HG03135 (cell line): ENCODE data around the gene MARCHF3.
A peak's percentile ranks its signal among the peaks of the same experiment; 100 is the strongest.
"Not testable (repeated sequence)": the region's sequence is repeated elsewhere in the genome, so short reads cannot be mapped to it uniquely, and the experiment has no call there.

ENCODE experiments used
- ATAC-seq: cut with Tn5 transposase; IDR thresholded peaks from one replicate; pipeline ENCODE4 v1.9.1; 2021; ENCODE audit warnings: mild to moderate bottlenecking, moderate library complexity; ENCODE audit not compliant: unreplicated experiment

Gene MARCHF3

GRCh38 chr5:127051591-127051990 is 21.2 kb upstream of the MARCHF3 start:
- no peak for ATAC-seq

DNA sequence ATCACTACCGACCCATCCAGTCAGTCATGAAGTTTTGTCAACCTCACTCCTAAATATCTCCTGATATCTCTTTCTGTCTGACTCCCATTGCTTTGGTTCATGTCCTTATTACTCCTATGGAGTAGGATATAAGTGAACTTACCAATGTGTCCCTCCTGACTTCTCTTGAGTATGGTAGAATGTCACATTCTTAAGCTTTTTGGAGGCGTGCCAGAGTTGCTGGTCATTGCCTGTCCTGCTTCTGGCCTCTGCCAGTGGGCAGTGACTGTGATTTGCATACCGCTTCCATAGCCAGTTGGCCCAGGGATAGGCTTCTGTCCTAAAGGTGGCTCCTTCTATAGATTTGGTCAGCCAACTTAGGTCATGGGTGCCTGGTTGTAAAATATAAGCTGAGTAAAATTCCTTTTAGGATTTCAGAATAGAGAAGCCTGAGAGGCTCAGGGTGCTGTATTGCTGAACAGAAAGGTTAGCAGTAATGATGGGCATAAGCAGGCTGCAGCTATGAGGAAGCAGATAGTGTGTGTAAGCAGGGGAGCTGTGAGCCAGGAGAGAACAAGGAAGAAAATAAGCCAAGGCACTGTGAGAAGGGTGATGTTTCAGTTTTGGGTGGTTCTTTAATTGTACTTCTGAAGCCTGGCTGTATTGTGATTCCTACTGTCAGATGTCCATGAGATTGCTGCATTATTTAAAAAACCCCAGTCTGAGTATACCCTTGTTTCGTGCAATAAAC is 16.1 kb upstream of the MARCHF3 start:
- no peak for ATAC-seq

GRCh38 chr5:127042593-127042992 is 12.2 kb upstream of the MARCHF3 start:
- no peak for ATAC-seq

DNA sequence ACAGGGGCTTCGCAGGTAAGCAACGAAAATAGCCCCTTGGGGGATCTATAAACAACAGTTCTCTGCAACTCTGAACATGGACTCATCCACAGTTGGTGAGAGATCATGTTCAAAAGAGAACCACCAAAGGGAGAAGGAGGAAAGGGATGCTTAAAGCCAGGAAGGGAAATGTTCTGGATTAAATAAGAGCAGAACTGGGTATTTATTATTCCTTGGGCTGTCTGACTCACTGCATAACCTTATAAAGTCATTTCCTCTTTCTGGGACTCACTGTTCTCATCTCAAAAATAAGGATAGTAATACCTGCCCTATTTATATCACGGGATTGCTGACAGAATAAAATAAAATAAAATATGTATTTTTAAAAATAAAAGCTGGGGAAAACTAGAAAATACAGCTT is 11.2 kb upstream of the MARCHF3 start:
- ATAC-seq = no peak

DNA sequence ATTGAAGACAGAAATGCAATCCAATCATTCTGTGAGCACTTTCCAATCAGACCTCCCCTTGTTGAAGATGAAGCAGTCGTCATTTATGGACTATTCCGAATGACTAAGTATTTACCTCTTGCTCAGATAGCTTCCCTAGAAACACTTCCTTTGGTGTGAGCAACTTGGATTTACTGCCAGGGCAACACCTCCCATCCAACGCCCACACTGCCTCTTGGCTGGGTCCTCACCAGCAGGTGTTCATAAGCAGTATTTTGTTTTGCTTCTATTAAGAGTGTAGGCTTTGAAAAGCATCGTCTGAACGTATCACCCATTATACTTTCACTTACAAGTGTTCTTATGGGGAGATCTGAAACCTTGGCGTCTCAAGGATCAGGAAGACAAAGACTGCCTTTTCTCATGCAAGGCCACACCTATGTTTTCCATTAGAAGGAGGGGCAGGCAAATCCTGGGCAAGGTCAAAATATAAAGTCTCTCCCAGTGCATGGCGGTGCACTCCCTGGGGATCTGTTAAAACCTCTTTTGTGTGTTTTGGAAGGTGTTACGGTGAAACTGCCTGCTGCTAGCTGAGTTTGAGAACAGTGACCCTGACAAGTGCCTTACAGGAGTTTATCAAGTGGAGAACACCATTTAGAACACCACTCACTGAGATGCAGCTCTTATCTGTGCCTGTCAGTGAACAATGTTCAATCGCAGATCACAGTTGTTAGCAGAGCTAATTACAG is 10.6 kb upstream of the MARCHF3 start:
- no peak for ATAC-seq

DNA sequence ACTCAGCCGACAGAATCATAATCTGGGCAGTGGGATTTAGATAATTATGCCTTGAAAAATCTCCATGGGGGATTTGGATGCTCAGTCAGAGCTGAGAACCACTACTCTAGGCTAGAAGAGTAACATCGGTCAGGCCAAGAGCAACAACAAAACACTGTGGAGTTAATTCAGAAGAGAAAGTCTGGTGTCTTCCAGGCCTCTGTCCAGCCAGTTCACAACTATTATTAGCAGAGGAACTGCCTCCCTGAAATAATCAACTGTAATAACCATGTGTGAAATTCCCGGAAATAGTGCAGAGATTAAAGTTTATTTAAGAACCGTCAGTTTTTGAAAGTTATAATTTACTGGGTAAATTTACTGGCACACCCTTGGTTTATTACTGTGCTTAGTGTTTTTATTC is 8.2 kb upstream of the MARCHF3 start:
- ATAC-seq = no peak

DNA sequence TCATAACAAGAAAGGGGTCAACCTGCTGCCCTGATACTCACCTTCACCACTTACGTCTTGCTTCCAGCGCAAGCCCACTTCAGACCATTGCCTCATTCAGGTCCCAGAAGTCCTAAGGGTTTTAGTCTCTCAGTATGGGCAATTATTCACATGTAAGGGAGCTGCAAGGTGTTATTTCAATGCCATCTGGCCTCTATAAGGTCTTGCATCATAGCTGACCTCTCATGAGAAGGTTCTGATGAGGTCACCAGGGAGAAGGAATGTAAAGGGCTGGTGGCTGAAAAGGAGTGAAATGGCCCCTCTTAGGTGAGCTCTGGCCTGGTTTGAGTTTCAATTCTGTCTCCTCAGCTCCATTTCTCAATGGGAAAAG is 1.5 kb upstream of the MARCHF3 start:
- no peak for ATAC-seq

- ATAC-seq = peak; percentile 23
Observed at GRCh38 chr5:127031147-127031862, 947 bp upstream of the MARCHF3 start.

DNA sequence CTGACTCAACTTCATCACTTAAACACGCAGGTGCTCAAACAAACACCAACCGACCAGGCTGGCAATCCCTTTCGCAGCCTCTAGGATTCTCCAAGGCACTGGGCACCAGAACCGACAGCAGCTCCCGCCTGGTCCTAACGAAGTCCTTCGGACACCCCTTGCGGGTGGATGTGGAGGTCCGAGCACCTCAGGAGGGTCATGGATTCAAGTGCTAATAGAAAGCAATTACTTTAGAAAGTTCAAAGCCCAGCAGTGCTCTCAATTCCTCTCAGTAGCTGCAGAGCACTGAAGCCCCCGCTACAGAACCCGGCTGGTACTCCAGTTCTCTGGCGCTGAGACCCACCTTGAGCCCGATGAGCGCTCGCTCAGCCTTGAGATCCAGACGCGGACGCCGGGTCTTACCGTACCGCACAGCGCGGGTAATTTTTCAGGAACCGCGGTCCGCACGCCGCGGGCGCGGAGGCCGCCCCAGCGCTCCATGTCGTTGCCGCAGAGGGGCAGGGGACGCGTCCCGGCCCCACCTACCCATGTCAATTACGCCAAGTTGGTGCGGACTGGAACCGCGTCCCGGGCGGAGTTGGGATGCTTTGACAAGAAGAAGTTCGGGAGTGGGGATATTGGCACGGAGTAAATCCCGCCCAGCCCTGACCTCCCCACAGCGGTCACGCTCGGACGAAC is 638 bp downstream of the MARCHF3 start:
- peak; percentile 28 for ATAC-seq

DNA sequence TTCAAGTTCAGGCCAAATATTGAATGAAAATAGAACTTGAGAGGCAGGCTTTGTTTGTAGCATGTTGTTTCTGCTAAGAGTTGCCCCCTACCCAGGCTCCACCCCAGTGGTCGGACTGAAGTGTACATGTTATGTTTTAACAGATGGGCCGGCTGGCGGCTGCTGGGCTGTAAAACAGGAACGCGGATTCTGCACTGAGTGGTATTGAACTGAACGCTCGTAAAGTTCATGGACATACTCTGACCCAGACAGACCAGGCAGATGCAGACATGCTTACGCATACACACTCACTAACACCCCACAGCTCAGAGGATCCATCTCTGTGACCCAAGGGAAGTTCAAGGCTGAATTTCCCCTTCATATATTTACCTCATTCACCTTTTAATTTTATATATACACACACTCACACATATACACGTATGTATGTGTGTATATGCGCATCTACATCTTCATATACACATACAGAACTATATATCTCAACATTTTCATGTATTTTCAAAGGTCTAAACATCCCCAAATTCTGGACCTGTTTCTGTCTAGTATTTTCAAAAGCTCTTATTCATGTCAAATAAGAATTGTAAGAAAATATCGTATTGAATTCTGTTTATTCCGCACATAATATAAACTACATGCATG is 1.4 kb downstream of the MARCHF3 start:
- no peak for ATAC-seq

- no peak for ATAC-seq
Observed at GRCh38 chr5:127027539-127027938, 2.8 kb downstream of the MARCHF3 start.

GRCh38 chr5:127026166-127026565 is 4.2 kb downstream of the MARCHF3 start:
- no peak for ATAC-seq

- no peak for ATAC-seq
Observed at GRCh38 chr5:127025467-127025866, 4.9 kb downstream of the MARCHF3 start.

- no peak for ATAC-seq
Observed at GRCh38 chr5:127024821-127025220, 5.5 kb downstream of the MARCHF3 start.

DNA sequence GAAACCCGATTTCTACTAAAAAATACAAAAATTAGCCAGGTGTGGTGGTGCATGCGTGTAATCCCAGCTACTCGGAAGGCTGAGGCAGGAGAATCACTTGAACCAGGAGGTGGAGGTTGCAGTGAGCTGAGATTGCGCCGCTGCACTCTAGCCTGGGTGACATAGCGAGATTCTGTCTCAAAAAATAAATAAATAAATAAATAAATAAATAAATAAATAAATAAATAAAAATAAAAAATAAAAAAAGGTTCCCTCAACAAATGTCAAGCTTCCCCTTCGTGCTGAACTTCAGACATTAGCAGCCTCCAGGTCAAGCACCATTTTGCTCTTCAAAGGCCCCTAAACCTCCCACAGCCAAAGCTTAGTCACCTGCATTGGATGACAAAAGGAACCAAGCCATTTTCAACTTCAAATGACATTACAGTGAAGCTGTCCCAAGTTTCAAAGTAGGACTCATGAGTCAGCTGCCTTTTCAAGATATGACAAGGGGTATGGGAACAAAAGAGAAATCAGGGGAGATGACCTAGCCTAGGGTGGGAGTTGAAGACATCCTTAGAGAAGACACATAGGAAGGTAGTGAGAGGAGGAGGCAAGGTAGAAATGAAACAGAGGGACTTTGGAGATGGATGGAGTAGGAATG is 6.7 kb downstream of the MARCHF3 start:
- not testable (repeated sequence) for ATAC-seq

DNA sequence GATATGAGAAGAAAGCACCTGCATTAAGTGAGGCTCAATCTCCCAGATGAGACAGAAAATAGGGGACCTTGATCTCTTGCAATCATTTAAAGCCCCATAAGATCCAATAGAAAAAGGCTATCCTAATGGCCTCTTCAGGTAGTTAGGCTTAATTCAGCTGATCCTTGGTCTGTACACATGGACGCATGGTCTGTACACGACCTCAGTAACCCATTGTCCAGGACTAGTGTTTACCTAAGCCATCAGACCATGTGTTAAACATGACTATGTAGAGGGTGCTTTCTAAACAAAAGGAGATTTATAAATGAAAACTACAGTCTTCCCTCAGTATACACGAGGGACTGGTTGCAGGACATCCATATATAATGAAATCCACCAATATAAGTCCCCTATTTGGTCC is 7.5 kb downstream of the MARCHF3 start:
- ATAC-seq = no peak

- no peak for ATAC-seq
Observed at GRCh38 chr5:127019928-127020327, 10.4 kb downstream of the MARCHF3 start.

- not testable (repeated sequence) for ATAC-seq
Observed at GRCh38 chr5:127016722-127017121, 13.6 kb downstream of the MARCHF3 start.

GRCh38 chr5:127015716-127016115 is 14.6 kb downstream of the MARCHF3 start:
- ATAC-seq = no peak

GRCh38 chr5:127014573-127014972 is 15.8 kb downstream of the MARCHF3 start:
- peak; percentile 41 for ATAC-seq
